ENCODE measurements around the gene MRPL21. TPM values are rescaled to one million over a fixed set of nuclear protein-coding genes. Genes with fewer than 3 reads are reported as not detected.

The MRPL21 gene
- total and polyA plus RNA-seq, 2 of the 8 experiments (the other 6 are each of a cell fraction or from before 2014, with no cell fraction given) = 102 to 107 TPM

DNA sequence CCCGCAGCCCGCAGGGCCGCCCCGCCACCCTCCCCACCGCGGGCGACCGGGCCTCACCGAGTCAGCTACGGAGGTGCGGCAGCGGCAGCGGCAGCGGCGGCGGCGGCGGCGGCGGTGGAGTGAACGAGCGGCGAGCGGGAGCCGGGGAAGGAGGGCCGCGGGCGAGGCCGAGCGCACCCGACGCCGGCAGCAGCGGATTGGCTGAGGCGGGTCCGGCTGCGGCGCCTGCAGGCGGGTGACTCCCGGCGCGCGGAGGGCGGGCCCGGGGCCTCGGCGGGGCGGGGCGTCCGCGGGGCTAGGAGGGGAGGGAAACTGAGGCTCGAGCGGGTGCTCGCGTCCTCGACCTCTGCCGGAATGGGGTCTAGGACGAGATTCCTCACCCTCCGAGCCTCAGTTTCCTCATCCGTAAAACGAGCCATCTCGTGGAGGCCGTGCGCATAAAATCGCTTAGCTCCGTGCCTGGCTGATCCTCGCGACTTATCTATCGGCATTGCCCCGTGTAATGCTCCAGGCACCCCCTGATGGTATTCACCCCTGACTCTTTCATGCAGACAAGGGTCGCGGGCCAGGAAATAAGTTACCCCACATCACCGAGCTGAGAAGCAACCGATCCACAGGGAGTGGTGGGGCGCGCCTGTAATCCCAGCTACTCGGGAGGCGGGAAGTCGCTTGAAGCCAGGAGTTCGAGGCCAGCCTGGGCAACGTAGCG is 61.8 kb downstream of the MRPL21 start, which contains the start of gene CPT1A:
Gene CPT1A (minus strand): TSS at position 199 of the 709 bp plus-strand sequence. CDS start 26,442 bp downstream, outside the sequence.
- peak within 1 kb of the TSS; percentile 17; the same call in 1 of the 2 replicates for H2BK12ac ChIP-seq (ENCODE audit: low read depth, low read length)
- peak in 1 of 2 experiments; percentile 78 for DNase-seq (ENCODE audit: low read depth in 1 of 2, low spot score in 2 of 2)
- H3K4me3 ChIP-seq (ENCODE audit: extremely low read depth in 1 of 4, insufficient read depth in 2 of 4, low read depth in 3 of 4, low read length in 4 of 4) = peak within 1 kb of the TSS; percentile 31 to 69 (median 54)
- peak within 1 kb of the TSS; percentile 93 to 100 for H3K4me2 ChIP-seq (ENCODE audit: insufficient read depth in 1 of 2, low read depth in 2 of 2, low read length in 2 of 2)
- H3K79me2 ChIP-seq (ENCODE audit: control insufficient read depth in 1 of 2, insufficient read depth in 2 of 2, low read length in 2 of 2) = no peaks in the 10 kb centered on the region
- FAIRE-seq = no peak
- H3K27me3 ChIP-seq (replicated peaks in 1 of 4; ENCODE audit: control insufficient read depth in 3 of 4, extremely low read depth in 1 of 4, insufficient read depth in 3 of 4, low read length in 3 of 4) = peaks cover 27 to 68% (median 53%) of the 10 kb centered on the region in 4 experiments
- no peak within 1 kb of the TSS; a peak in 1 of 7 replicates for H3K9ac ChIP-seq (replicated peaks in 1 of 4; ENCODE audit: extremely low read depth in 1 of 4, low read depth in 3 of 4, low read length in 3 of 4)
- H2BK20ac ChIP-seq (ENCODE audit: low read length) = 0 out of 2 replicates have a peak within 1 kb of the TSS, but pooled peaks have one; percentile 48
- peaks cover 25% of the 10 kb centered on the region; the same call in 1 of the 2 replicates for H3K23me2 ChIP-seq (ENCODE audit: low read depth, low read length)
- H3K9me3 ChIP-seq (ENCODE audit: insufficient read depth in 2 of 2, low read depth in 1 of 2, low read length in 1 of 2) = no peaks in the 10 kb centered on the region
- no peak within 1 kb of the TSS for H2BK120ac ChIP-seq (replicated peaks; ENCODE audit: low read depth, low read length)
- CTCF ChIA-PET (ENCODE audit: partially characterized antibody) = interaction anchor here (0.7 to 3.4 kb wide), 6 partner anchors 13 to 1858 kb away, joined by 4 to 11 read pairs (median 4); no protein-coding TSS in a partner anchor
- H3K14ac ChIP-seq (ENCODE audit: insufficient read length) = no peak within 1 kb of the TSS
- TF ChIP-seq SP1 (IDR thresholded peaks at IDR 0.05; ENCODE audit: low read depth, low read length) = no peak
- TF ChIP-seq KDM1A (IDR thresholded peaks at IDR 0.05; ENCODE audit: borderline replicate concordance, low read length) = peak; percentile 85; the same call in 1 of the 2 replicates
- TF ChIP-seq TAF1 (IDR thresholded peaks at IDR 0.05; ENCODE audit: low read depth, low read length) = no peak
- no peak for TF ChIP-seq SP2 (IDR thresholded peaks at IDR 0.05; ENCODE audit: low read length)
- TF ChIP-seq, protein P1, sequence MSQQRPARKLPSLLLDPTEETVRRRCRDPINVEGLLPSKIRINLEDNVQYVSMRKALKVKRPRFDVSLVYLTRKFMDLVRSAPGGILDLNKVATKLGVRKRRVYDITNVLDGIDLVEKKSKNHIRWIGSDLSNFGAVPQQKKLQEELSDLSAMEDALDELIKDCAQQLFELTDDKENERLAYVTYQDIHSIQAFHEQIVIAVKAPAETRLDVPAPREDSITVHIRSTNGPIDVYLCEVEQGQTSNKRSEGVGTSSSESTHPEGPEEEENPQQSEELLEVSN (IDR thresholded peaks at IDR 0.05) = peak; percentile 68; the same call in 1 of the 2 replicates
- no peak within 1 kb of the TSS for H2AFZ ChIP-seq (ENCODE audit: low read length)
- H3K4me1 ChIP-seq (replicated peaks in 1 of 4; ENCODE audit: control insufficient read depth in 3 of 4, insufficient read depth in 4 of 4, low read length in 3 of 4) = peaks cover 3 to 12% (median 7%) of the 10 kb centered on the region in 4 experiments; a peak in 6 of 7 replicates
- POLR2A ChIA-PET (ENCODE audit: partially characterized antibody) = interaction anchor here (1.2 to 3.2 kb wide), 3 partner anchors 13 to 36 kb away, joined by 3 to 11 read pairs (median 6); no protein-coding TSS in a partner anchor
- H4K20me1 ChIP-seq (replicated peaks in 1 of 2; ENCODE audit: control insufficient read depth in 1 of 2, insufficient read depth in 2 of 2, low read length in 2 of 2) = peaks cover 2 to 5% of the 10 kb centered on the region in 2 experiments
- H3K79me1 ChIP-seq (ENCODE audit: low read depth, low read length) = no peaks in the 10 kb centered on the region
- H2AK5ac ChIP-seq (ENCODE audit: low read depth, low read length) = no peak within 1 kb of the TSS
- H4K5ac ChIP-seq (ENCODE audit: insufficient read length, low read depth, low read length) = no peak within 1 kb of the TSS
- H3K4ac ChIP-seq (replicated peaks; ENCODE audit: insufficient read length, low read depth, low read length) = no peak within 1 kb of the TSS
- WGBS, 2 experiments (ENCODE audit: extremely low coverage in 1 of 2, insufficient coverage in 1 of 2, insufficient read length in 1 of 2, insufficient replicate concordance in 2 of 2, low coverage in 1 of 2, low lambda C conversion rate in 2 of 2, missing lambda C conversion rate in 1 of 2) = 37% methylated on average over 25 of the region's 82 CpGs; no CpG with 5 or more reads in 1 of the 2 experiments
- no peak within 1 kb of the TSS for H2BK15ac ChIP-seq (ENCODE audit: low read length)
- H2BK5ac ChIP-seq (ENCODE audit: low read depth, low read length) = no peak within 1 kb of the TSS
- H3K27ac ChIP-seq (ENCODE audit: low read depth, low read length) = no peak within 1 kb of the TSS
- no peaks in the 10 kb centered on the region for H3K36me3 ChIP-seq (ENCODE audit: control insufficient read depth in 2 of 4, insufficient read depth in 4 of 4, low read length in 3 of 4)
- peak within 1 kb of the TSS; percentile 25 for H4K91ac ChIP-seq (replicated peaks; ENCODE audit: insufficient read length, low read length)
- H3K56ac ChIP-seq (replicated peaks; ENCODE audit: insufficient read length, low read depth, low read length) = no peak within 1 kb of the TSS
- H3K23ac ChIP-seq (ENCODE audit: insufficient read length) = no peak within 1 kb of the TSS
- H4K8ac ChIP-seq (ENCODE audit: extremely low read depth, insufficient read depth, low read length) = peak within 1 kb of the TSS; percentile 14; the same call in 1 of the 2 replicates
- peak within 1 kb of the TSS; percentile 71 for H3K18ac ChIP-seq (ENCODE audit: extremely low read depth, low read length)
